Activated CD8-positive, alpha-beta memory T cell treated with anti-CD3 and anti-CD28 coated beads, Interleukin-2, amount 10 ng/mL, durations not matched to agents 7 days and 5 days (primary cell): ENCODE measurements around the gene OR2AT4. TPM values are rescaled to one million over a fixed set of nuclear protein-coding genes. Genes with fewer than 3 reads are reported as not detected.

Experiments used
- ATAC-seq: fragments of 150-1000 bp; cut with Tn5 transposase; one replicate; pipeline ENCODE4 v1.10.0; 2021; ENCODE audit warnings: moderate library complexity
- CTCF ChIA-PET: fragments of 350-600 bp; sonication (Branson Sonifier 250); formaldehyde crosslinking; loops from one replicate; lab custom pipeline; 2021; ENCODE audit warnings: antibody characterized with exemption; lab: Charles Lee
- DNase-seq: peaks from one replicate; pipeline ENCODE4 v3.0.0-alpha.2; 2020
- H3K27ac Mint-ChIP-seq: one replicate; pipeline ENCODE4 v1.8.0; 2021; ENCODE audit warnings: mild to moderate bottlenecking, mixed read lengths
- H3K27me3 Mint-ChIP-seq: one replicate; pipeline ENCODE4 v1.8.0; 2021; ENCODE audit warnings: mixed read lengths
- H3K36me3 Mint-ChIP-seq: one replicate; pipeline ENCODE4 v1.8.0; 2021; ENCODE audit warnings: mild to moderate bottlenecking, mixed read lengths
- H3K4me1 Mint-ChIP-seq: one replicate; pipeline ENCODE4 v1.8.0; 2021; ENCODE audit warnings: mixed read lengths
- H3K4me3 Mint-ChIP-seq: one replicate; pipeline ENCODE4 v1.8.0; 2021; ENCODE audit warnings: mild to moderate bottlenecking, moderate library complexity, mixed read lengths
- H3K9me3 Mint-ChIP-seq: one replicate; pipeline ENCODE4 v1.8.0; 2022; ENCODE audit warnings: low read depth, mixed read lengths
- total RNA-seq, 2 experiments: library from RNA; stranded (reverse); gene quantifications; one replicate each; pipeline ENCODE4 v1.2.3, GENCODE V29; 2021

OR2AT4 gene
- total RNA-seq, 2 experiments from 2014 or later: not detected

GRCh38 chr11:75073459-75074190 is 23.1 kb downstream of the OR2AT4 start:
- Mint-ChIP-seq H3K36me3 (no peaks in the 10 kb centered on the region), H3K27ac (no peak overlapping the region), H3K4me1 (no peaks in the 10 kb centered on the region), H3K27me3 (peaks cover 43% of the 10 kb centered on the region), H3K4me3 (no peak overlapping the region), H3K9me3 (no peaks in the 10 kb centered on the region)
- ATAC-seq: no peak
- CTCF ChIA-PET: no interaction called here
- DNase-seq: no peak

DNA sequence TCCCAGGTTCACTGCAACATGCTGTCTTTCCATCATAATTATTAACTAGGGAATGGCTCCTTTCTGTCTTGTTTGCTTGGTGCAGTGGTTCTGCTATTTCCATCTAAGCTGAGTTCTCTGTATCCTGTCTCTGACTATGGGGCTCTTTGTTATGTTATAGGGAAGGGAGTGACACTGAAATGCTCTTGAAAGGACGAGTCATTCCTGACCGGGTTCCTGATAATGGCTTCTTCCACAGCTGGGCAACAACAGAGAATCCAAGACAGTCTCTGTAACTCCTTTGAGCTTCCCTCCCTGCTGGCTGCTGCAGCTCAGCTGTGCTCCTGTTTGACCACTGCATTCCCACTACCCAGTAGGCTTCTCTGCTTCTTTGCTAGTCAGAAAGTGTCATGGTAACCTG is 24.1 kb downstream of the OR2AT4 start:
- Mint-ChIP-seq H3K9me3 (no peaks in the 10 kb centered on the region), H3K27me3 (peaks cover 45% of the 10 kb centered on the region), H3K4me1 (no peaks in the 10 kb centered on the region), H3K27ac (no peak overlapping the region), H3K36me3 (no peaks in the 10 kb centered on the region), H3K4me3 (no peak overlapping the region)
- no peak for DNase-seq
- no peak for ATAC-seq
- CTCF ChIA-PET: no interaction called here

- Mint-ChIP-seq H3K36me3 (no peaks in the 10 kb centered on the region), H3K27me3 (peaks cover 48% of the 10 kb centered on the region), H3K4me1 (no peaks in the 10 kb centered on the region), H3K4me3 (no peak overlapping the region), H3K27ac (no peak overlapping the region), H3K9me3 (no peaks in the 10 kb centered on the region)
- CTCF ChIA-PET: interaction anchor here (1.3 kb wide), 1 partner anchor 12 kb away, joined by 3 read pairs; no protein-coding TSS in a partner anchor
- no peak for ATAC-seq
- DNase-seq: no peak
Observed at GRCh38 chr11:75069473-75069872, 27.2 kb downstream of the OR2AT4 start.

GRCh38 chr11:75068993-75069392 is 27.7 kb downstream of the OR2AT4 start:
- CTCF ChIA-PET: interaction anchor here (1.3 kb wide), 1 partner anchor 11 kb away, joined by 3 read pairs; no protein-coding TSS in a partner anchor
- H3K4me3 Mint-ChIP-seq: no peak overlapping the region
- H3K27me3 Mint-ChIP-seq: peaks cover 49% of the 10 kb centered on the region
- no peaks in the 10 kb centered on the region for H3K9me3 Mint-ChIP-seq
- no peak for DNase-seq
- no peaks in the 10 kb centered on the region for H3K4me1 Mint-ChIP-seq
- H3K36me3 Mint-ChIP-seq: no peaks in the 10 kb centered on the region
- H3K27ac Mint-ChIP-seq: no peak overlapping the region
- ATAC-seq: no peak

- Mint-ChIP-seq H3K27me3 (peaks cover 53% of the 10 kb centered on the region), H3K9me3 (no peaks in the 10 kb centered on the region), H3K4me1 (no peaks in the 10 kb centered on the region), H3K27ac (no peak overlapping the region), H3K36me3 (no peaks in the 10 kb centered on the region), H3K4me3 (no peak overlapping the region)
- ATAC-seq: no peak
- CTCF ChIA-PET: interaction anchor here (1.3 kb wide), 1 partner anchor 11 kb away, joined by 3 read pairs; no protein-coding TSS in a partner anchor
- no peak for DNase-seq
Observed at GRCh38 chr11:75068559-75068958, 28.1 kb downstream of the OR2AT4 start.

DNA sequence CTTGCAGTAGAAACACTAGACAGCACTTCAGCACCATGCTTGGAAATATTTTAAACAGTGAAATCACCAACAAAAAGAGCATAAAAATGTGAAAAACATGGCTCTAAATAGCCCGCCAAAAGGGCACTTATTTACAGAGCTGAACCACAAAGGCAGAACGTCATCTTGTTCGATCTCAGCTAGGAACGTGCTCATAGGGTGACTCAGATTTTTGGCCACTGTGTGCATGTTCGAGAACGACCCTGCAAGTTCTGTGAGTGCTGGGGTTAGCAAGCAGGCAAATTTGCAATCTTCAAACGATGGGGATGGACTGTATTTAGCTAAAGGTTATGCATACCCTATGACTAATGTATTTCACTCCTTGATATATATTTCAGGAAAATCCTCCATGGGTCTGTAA is 30.6 kb downstream of the OR2AT4 start:
- no peak overlapping the region for H3K27ac Mint-ChIP-seq
- no peaks in the 10 kb centered on the region for H3K9me3 Mint-ChIP-seq
- peaks cover 39% of the 10 kb centered on the region for H3K27me3 Mint-ChIP-seq
- DNase-seq (no peak), ATAC-seq (no peak)
- H3K4me1 Mint-ChIP-seq: no peaks in the 10 kb centered on the region
- no peaks in the 10 kb centered on the region for H3K36me3 Mint-ChIP-seq
- no peak overlapping the region for H3K4me3 Mint-ChIP-seq
- CTCF ChIA-PET: no interaction called here

- CTCF ChIA-PET: interaction anchor here (1.3 kb wide), 1 partner anchor 178 kb away, joined by 4 read pairs; no protein-coding TSS in a partner anchor
- Mint-ChIP-seq H3K4me3 (no peak overlapping the region), H3K27ac (no peak overlapping the region), H3K9me3 (no peaks in the 10 kb centered on the region), H3K36me3 (no peaks in the 10 kb centered on the region), H3K27me3 (peaks cover 41% of the 10 kb centered on the region), H3K4me1 (no peaks in the 10 kb centered on the region)
- no peak for DNase-seq
- no peak for ATAC-seq
Observed at GRCh38 chr11:75063741-75064314, 32.8 kb downstream of the OR2AT4 start.

GRCh38 chr11:75059299-75059698 is 37.4 kb downstream of the OR2AT4 start:
- peaks cover 23% of the 10 kb centered on the region for H3K27me3 Mint-ChIP-seq
- H3K4me1 Mint-ChIP-seq: no peaks in the 10 kb centered on the region
- no peak for ATAC-seq
- no peaks in the 10 kb centered on the region for H3K9me3 Mint-ChIP-seq
- no peaks in the 10 kb centered on the region for H3K36me3 Mint-ChIP-seq
- CTCF ChIA-PET: interaction anchor here (0.6 to 1.2 kb wide), 2 partner anchors 42 to 81 kb away, joined by 3 read pairs; no protein-coding TSS in a partner anchor
- DNase-seq: no peak
- no peak overlapping the region for H3K27ac Mint-ChIP-seq
- H3K4me3 Mint-ChIP-seq: no peak overlapping the region

GRCh38 chr11:75056814-75057213 is 39.9 kb downstream of the OR2AT4 start:
- ATAC-seq (no peak), DNase-seq (no peak)
- H3K4me3 Mint-ChIP-seq: no peak overlapping the region
- H3K9me3 Mint-ChIP-seq: peaks cover 4% of the 10 kb centered on the region
- no peaks in the 10 kb centered on the region for H3K4me1 Mint-ChIP-seq
- H3K27ac Mint-ChIP-seq: no peak overlapping the region
- CTCF ChIA-PET: interaction anchor here (1.1 kb wide), 1 partner anchor 84 kb away, joined by 3 read pairs; no protein-coding TSS in a partner anchor
- H3K27me3 Mint-ChIP-seq: peaks cover 32% of the 10 kb centered on the region
- peaks cover 2% of the 10 kb centered on the region for H3K36me3 Mint-ChIP-seq

- H3K4me1 Mint-ChIP-seq: no peaks in the 10 kb centered on the region
- H3K36me3 Mint-ChIP-seq: peaks cover 2% of the 10 kb centered on the region
- H3K9me3 Mint-ChIP-seq: peaks cover 4% of the 10 kb centered on the region
- H3K27me3 Mint-ChIP-seq: peaks cover 34% of the 10 kb centered on the region
- ATAC-seq (no peak), DNase-seq (no peak)
- H3K4me3 Mint-ChIP-seq: no peak overlapping the region
- no peak overlapping the region for H3K27ac Mint-ChIP-seq
- CTCF ChIA-PET: interaction anchor here (1.2 kb wide), 1 partner anchor 193 kb away, joined by 4 read pairs; no protein-coding TSS in a partner anchor
Observed at GRCh38 chr11:75055511-75055910, 41.2 kb downstream of the OR2AT4 start.

DNA sequence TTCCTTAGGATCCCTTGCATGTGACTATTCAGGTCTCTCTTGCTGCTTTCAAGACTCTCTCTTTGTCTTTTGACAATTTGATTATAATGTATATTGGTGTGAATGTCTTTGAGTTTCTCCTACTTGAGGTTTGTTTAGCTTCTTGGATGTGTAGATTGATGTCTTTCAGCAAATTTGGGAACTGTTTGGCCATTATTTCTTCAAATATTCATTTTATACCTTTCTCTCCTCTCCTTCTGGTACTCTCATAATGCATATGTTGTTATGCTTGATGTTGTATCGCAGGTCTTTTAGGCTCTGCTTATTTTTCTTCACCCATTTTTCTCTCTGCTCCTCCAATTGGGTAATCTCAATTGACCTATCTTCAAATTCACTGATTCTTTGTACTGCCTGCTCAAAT is 44.2 kb downstream of the OR2AT4 start:
- DNase-seq (no peak), ATAC-seq (no peak)
- H3K27ac Mint-ChIP-seq: no peak overlapping the region
- peaks cover 2% of the 10 kb centered on the region for H3K36me3 Mint-ChIP-seq
- H3K9me3 Mint-ChIP-seq: peaks cover 4% of the 10 kb centered on the region
- H3K4me1 Mint-ChIP-seq: no peaks in the 10 kb centered on the region
- no peak overlapping the region for H3K4me3 Mint-ChIP-seq
- H3K27me3 Mint-ChIP-seq: peaks cover 29% of the 10 kb centered on the region
- CTCF ChIA-PET: no interaction called here

DNA sequence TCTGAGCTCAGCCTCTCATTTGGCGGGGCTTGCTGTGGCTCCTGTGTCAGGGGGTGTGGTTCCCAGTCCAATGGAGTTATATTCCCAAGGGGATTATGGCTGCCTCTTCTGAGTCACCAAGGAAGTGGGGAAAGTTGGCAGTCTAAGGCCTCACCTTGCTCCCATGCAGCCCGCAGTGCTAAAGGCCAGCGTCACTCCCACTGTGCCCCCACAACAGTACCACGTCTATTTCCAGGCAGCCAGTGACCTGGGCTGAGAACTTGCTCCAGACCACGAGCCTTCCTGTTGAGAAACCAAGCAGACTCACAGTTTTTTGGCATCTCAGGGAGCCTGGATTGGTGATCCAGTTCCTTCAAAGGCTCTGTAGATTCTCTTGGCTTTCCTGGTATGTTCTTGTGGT is 45.6 kb downstream of the OR2AT4 start:
- Mint-ChIP-seq H3K4me1 (no peaks in the 10 kb centered on the region), H3K9me3 (peaks cover 4% of the 10 kb centered on the region), H3K4me3 (no peak overlapping the region), H3K27ac (no peak overlapping the region), H3K27me3 (peaks cover 31% of the 10 kb centered on the region), H3K36me3 (peaks cover 2% of the 10 kb centered on the region)
- CTCF ChIA-PET: interaction anchor here (1.0 kb wide), 1 partner anchor 28 kb away, joined by 3 read pairs; no protein-coding TSS in a partner anchor
- no peak for DNase-seq
- ATAC-seq: no peak

DNA sequence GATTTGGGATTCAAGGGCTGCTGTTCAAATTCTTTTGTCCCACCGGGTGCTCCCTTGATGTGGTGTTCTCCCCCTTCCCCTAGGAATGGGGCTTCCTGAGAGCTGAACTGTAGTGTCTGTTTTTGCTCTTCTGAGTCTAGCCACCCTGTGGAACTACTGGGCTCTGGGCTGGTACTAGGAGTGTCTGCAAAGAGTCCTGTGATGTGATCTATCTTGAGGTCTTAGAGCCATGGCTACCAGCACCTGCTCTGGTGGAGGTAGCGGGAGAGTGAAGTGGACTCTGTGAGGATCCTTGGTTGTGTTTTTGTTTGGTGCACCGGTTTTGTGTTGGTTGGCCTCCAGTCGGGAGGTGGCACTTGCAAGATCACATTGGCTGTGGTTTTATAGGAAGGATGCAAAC is 46.2 kb downstream of the OR2AT4 start:
- no peaks in the 10 kb centered on the region for H3K4me1 Mint-ChIP-seq
- H3K4me3 Mint-ChIP-seq: no peak overlapping the region
- CTCF ChIA-PET: no interaction called here
- ATAC-seq (no peak), DNase-seq (no peak)
- H3K36me3 Mint-ChIP-seq: peaks cover 2% of the 10 kb centered on the region
- H3K27ac Mint-ChIP-seq: no peak overlapping the region
- H3K9me3 Mint-ChIP-seq: peaks cover 4% of the 10 kb centered on the region
- H3K27me3 Mint-ChIP-seq: peaks cover 31% of the 10 kb centered on the region
